Fibroblast of peridontal ligament (primary cell): ENCODE results near the gene PROK1.
"Not testable (repeated sequence)": the region's sequence is repeated elsewhere in the genome, so short reads cannot be mapped to it uniquely, and the experiment has no call there.

ENCODE experiments used
- DNase-seq: peaks from one replicate; pipeline ENCODE4 v3.0.0-alpha.2; 2010; ENCODE audit errors: extremely low read depth

Gene PROK1

DNA sequence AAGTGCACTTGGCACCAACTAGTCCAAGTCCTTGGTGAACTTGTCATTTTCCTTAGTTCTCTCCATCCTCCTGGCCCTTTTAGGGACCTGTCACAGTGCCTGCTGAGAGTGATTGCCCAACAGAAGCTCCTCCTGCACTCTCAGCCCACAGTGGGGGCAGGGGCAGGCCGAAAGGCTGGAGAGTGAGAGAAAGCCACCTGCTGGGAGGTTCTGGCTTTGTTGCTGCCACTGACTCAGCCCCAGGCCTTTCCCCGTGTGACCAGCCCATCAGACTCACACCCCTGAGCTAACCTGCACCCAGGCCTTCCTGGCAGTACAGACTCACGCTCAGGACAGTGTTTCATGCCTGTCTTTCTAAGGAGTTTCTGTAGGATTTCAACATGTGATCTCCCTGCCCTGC, 17.1 kb upstream of the PROK1 start:
- DNase-seq: peak; percentile 4

DNA sequence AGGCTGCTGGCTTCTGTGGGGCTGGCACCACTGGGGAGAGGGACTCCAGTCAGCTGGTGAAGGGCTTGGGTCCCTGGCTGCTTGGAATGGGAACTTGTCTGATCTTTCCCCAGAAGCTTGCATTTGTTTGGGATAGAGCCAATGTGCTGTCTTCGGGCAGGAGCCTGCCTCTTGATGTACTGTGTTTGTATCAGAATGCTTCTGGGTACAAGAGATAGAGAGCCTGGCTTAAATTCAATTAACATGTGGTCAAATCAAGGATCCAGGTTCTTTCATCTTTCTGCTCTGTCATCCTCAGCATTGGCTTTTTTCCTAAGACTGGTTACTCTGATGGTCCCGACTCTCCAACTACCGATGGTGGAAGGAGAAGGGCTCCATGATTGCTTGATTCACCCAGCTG, 16.0 kb upstream of the PROK1 start:
- DNase-seq: no peak

DNA sequence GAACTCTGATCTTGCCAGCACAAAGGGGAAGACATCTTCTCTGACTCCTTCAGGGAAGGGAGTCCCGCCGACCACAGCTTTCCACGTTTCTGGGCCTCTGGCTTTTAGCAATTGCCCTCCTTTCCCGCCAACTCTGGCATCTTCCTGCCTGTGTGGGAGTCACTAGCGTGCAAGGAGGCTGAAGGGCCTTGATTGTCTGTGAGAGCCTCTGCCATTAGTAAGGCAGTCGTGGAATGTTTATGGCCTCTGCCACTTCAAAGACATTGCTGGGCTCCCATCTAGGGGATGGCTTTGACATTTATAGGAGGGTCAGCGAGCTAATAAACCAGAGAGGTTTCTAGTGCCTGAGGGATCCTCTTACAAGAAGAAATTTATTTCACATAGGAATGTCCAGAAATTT, 14.3 kb upstream of the PROK1 start:
- DNase-seq: no peak

DNA sequence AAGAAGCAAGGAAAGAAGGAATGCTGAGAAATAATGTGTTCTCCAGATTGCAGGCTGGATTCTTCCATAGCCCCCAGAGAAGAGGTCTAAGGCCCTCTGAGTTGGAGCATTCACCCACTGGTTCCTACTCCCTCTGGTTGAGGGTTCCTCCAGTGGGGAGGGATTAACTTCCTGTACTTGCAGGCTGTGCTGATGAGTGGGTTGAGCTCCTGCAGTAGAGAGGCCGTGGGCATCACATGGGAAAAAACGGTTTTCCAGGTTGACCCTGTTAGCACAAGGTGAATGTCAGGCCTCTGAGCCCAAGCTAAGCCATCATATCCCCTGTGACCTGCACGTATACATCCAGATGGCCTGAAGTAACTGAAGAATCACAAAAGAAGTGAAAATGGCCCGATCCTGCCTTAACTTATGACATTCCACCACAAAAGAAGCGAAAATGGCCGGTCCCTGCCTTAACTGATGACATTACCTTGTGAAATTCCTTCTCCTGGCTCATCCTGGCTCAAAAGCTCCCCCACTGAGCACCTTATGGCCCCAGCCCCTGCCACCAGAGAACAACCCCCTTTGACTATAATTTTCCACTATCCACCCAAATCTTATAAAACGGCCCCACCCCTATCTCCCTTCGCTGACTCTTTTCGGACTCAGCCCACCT, 13.2 kb upstream of the PROK1 start:
- DNase-seq: not testable (repeated sequence)

DNA sequence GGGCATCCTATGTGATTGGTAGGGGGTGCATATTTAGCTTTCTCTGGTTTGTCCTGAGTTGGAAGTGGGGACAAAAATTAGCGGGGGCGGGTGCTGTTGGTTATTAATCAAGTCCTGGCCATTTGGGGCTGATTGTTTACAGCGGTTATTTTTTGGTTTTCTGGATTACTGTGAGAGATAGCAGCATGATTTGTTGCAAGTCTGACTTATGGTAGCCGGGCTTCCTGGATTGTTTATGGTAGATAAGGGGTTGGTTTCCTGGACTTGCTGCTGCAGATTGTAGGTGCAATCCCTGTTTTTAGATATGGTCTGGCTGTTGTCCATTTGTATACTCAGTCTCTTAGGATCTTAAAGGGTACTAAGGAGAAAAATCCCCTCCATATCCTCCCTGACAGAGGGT, 12.1 kb upstream of the PROK1 start:
- no peak for DNase-seq

DNA sequence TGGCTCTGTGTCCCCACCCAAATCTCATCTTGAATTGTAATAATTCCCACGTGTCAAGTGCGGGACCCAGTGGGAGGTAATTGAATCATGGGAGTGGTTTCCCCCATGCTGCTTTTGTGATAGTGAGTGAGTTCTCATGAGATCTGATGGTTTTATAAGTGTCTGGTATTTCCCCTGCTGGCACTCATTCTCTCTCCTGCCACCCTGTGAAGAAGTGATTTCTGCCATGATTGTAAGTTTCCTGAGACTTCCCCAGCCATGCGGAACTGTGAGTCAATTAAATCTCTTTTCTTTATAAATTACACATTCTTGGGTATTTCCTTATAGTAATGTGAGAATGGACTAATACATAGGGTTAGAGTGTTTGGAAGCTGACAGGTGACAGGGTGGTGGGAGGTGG, 11.1 kb upstream of the PROK1 start:
- not testable (repeated sequence) for DNase-seq

DNA sequence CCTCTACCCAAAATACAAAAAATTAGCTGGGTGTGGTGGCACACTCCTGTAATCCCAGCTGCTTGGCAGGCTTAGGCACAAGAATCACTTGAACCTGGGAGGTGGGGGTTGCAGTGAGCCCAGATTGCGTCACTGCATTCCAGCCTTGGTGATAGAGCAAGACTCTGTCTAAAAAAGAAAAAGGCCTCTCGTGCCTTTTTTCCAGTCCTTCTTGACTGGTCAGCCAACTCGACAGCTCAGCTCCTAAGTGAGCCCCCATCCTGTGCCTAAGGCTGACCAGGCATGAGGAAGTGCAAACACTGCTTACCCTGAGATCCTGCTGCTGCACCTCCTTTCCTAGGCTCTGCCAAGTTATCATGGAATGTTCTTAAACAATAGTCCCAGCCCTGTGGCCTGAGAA, 10.1 kb upstream of the PROK1 start:
- DNase-seq: peak; percentile 34

DNA sequence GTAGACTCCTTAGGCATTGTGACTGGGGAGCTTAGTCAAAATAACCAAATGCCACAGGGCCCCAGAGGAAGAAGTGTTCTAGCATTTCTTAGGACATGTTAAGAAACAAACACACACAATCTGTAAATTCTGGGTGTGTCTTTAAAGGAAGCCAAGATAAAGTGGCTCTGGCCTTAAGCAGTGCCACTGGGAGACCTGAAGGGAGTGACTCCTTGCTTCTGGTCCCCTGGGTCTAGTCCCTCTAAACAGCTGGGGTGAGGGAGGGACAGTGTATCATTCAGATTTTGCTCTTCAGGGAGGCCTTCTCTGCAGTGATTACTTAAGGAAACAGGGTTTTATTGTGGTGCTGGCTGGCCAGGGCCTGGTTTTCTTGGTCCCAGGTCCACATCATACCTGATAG, 9.1 kb upstream of the PROK1 start:
- no peak for DNase-seq

DNA sequence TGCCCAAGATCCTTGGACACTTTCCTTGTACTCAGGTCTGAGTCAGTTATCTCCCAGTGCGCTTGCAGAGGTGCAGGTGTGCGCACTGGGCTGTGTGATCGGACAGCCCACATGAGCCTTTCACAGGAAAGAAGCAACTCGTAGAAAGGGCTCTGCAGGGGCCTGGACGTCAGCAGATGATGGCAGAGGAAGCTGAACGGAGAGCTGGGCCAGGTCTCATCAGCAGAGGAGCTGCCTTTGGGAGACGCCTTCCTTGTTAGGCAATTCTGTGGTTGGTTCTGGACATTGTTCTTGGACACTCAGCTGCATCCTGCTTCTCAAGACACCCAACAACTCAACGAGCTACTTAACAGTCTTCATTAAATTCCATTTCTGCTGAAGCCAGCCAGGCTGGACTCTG, 7.5 kb upstream of the PROK1 start:
- DNase-seq: no peak

DNA sequence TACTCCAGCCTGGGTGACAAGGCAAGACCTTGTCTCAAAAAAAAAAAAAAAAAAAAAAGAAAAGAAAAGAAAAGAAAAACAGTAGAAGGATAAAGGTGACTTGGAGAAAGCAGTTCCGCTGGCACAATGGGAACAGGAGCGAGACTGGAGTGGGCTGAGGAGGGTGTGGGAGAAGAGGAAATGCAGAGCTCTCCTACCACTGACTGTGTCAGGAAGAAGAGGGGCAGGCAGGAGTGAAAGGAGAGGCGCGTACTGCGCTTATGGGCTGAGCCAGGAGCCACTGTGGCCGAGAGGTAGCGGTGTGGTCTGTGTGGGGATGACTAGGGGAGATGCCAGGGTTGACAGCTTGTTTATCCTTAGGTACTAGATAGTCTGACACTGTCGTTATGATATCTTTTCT, 6.4 kb upstream of the PROK1 start:
- no peak for DNase-seq

DNA sequence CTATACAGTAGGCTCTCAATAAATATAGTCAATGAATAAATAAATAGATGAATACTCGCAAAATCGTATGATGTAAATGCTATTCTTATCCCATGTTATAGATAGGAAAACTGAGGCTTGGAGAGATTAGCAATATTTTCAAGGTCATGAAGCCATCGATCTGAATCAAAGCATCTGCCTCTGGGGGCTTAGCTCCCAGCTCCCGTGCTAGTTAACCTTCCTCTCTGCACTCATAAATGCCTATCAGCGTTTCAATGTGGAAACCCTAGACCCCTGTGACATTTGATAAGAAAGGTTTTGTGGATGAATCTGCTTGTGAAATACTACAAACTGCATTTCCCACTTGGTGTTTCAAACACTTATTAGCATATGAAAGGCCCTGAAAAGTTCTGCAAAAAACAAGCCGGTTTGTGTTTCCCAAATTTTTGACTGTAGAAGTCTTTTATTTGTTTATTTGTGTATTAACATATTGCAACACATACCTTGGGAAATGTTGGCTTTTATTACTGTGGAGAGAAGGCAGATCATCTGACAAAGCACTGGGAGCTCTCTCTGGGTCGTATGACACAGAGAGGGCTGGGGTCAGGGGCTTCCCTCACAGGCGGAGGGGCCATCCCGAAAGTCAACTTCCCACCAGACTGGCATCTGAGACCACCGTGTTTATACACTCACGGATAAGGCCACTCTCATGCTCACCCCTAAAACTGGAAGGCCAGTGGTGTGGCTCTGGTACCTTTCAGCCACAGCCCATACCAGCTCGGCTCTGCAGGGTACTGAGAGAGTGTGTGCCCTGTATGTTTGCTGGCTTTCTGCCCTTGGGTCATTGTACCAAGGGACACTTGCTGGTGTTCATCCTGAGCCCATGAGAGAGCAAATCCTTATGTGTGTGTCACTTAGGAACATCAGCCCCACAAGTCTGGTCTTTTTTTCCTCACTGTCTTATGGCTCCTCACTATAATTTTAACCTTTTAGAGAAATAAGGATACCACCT, 993 bp upstream of the PROK1 start:
- no peak for DNase-seq

DNA sequence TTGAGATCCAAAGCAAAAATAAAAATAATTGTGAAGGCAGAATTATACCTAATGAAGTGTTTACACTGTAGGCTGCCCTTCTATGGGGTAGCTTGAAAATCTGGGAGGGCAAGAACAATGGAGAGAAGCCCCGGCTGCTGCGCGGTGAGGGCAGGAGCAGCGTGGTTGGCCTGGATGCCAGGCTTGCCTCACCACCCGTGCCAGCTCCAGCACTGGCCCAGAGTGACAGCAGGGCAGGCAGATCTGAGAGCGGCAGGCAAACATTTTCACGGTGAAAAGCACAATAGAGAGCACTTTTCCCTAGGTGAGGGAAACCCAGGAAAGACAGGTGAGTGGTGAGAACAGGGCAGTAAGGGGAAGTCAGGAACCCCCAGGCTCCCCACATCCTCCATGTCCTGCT, 1.4 kb downstream of the PROK1 start:
- DNase-seq: no peak

DNA sequence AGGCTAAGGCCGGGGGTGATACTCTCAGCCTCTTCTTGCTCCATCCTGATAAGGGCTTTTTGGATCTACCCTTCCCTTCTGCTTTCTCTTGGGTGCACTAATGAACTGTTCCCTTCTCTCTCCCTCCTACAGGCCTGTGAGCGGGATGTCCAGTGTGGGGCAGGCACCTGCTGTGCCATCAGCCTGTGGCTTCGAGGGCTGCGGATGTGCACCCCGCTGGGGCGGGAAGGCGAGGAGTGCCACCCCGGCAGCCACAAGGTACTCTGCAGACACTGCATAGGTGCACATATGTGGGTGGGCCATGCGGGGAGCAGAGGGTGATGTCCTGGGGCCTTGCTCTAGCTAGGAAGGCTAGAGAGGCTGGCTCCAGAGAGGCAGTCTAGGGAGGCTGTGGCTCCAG, 2.9 kb downstream of the PROK1 start:
- DNase-seq: no peak

DNA sequence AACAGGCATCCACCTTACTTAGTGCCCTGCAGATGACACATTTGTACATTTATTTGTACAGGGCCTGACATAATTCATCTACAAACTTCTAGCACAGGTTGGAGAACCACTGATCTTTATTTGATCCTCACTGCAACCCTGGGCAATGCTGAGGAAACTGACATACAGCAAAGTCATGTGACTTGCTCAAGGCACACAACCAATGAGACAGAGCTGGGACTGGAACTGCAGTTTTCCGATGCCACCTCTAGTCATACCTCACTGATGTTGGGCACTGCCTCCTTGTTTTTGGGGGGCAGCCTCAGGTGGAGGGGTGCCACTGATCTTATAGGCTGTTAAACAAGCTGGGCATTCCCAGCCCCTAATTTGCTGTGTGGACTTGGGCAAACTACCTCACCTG, 3.4 kb downstream of the PROK1 start:
- no peak for DNase-seq

DNA sequence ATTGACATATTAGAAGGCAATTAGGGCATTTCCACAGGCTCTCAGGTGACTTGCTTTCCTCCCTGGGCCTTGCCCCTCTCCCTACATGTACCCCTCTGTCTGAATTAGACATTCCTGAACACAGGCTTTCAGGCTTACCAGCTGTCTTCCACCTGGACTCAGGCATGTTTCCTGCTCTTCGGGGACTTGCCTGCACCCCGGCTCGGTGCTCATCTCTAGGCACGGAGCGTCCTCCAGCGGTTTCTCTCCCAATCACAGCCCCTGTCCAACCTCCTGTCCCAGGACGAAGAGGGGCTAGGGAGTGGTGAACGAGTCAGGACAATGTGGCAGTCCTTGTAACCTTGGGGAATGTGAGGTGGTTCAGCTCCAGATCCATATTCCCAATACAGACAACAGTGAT, 4.2 kb downstream of the PROK1 start:
- no peak for DNase-seq

DNA sequence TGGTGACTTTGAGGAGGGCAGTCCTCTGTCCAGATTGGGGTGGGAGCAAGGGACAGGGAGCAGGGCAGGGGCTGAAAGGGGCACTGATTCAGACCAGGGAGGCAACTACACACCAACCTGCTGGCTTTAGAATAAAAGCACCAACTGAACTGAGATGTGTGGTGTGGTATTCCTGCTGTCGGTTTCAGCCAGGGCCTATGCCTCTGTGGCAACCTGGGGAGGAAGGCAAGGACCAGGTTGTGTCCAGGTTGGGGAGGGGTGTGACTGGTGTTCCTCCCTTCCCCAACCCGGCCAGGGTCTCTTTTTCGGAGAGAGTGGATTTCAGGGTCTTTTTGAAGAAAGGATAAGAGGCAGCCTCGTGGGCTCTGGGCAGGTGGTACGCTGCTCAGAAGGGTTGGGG, 6.3 kb downstream of the PROK1 start:
- DNase-seq: no peak

DNA sequence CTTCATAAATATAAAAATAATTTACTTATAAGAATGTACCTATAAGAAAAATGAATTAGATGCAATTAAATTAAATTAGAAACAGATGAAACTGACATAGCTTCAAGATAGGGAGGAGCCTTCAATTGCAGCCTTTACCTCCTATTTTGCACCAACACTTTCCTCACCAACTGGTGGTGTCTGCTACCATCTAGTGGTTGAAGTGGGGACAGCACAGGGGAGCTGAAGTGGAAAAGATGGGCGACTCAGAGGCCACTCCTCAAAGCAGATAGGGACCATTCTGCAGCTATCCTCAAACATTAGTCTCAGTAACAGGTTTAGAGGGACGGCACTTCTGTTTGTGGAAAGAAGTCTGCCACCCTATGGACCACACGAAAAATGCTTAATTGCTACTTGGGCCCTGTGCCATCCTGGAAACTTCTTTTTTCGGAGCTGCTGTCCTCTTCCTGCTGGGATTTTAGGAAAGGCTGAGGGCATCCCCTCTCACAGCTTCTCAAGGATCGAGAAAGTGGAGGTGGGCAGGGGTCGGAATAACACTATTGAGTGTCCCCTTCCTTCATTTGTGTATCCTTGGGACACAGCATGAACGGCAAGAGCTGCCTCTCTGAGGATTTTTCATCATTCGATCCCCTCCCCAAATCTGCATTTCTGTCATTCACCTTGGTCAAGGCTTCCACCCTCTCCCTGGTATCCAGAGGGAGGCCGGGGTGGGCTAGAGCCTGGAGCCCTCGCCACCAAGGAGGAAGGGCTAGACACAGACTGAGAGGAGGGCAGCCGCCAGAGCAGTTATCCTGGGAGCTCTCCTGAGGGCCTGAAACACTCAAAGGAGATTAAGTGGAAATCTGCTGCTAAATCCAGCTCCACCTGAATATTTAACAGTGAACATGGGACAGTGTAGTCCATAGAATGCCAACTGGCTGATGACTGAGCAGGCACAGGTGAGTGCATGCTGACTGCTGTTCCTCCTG, 9.6 kb downstream of the PROK1 start:
- peak; percentile 89 for DNase-seq

DNA sequence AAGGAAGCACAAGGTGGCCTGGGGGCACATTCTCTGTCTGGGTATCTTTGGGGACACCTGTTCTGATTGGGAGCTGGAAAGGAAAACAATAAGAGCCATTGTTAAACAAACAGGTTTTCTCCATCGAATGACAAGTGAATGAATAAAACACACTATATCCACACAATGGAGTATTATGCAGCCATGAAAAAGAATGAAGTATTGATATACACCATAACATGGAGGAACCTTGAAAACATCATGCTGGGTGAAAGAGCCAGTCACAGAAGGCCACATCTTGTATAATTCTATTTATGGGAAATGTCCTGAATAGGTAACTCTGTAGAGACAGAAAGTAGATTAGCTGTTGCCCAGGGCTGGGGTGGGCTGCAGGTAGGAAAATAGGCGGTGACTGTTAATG, 11.1 kb downstream of the PROK1 start:
- DNase-seq: no peak

DNA sequence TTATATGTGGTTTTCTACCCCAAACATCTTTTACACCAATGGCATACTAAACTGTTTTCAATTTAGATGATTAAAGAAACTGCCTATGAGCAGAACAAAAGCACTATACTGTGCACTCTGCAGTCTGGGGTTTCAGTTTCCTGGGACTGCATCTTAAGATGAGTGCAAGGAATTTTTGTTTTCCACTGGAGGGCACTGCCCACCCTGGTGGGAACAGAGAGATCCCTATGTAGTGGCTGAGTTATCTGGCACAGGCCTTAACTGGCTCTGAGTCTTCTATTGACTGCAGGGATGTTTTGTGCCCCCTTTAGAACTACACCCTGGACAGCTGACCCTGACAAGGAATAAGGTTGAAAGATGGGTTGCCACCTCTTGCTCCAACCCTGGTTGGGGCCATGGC, 12.0 kb downstream of the PROK1 start:
- DNase-seq: peak; percentile 21

DNA sequence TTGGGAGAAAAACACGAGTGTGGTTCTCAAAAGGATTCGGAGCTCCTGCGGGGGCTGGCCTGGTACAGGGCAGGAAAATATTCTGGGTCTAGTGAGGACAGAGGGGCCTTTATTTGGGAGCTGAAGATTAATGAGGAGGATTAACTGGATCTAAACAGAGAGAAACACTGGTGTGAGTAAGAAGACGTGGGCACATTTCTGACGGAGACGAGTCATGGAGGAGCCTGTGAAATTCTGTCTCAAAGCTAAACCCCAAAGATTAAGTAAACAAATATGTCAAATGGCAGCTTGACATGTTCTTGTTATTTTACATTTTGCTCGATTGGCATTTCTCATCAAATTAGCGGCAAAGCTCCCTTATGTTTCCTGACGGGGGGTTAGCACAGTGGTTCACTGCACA, 12.8 kb downstream of the PROK1 start:
- no peak for DNase-seq

DNA sequence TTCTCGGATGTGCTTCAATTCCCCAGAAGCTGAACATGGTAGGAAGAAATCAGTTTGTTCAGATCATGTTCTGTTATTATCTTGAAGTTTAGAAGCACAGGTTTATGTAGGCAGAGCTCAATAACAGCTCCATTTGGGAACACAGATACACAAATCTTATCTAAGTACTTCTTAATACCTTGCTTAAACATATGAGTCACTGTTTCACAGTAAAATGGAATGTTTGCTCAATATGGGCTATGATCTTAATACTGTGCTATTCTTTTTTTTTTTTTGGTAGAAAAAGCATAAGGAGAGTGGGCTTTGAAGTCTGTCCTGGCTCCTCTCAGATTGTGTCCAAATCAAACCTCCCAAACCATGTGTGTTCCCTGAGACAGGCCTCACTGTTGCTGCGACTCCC, 13.4 kb downstream of the PROK1 start:
- DNase-seq: peak; percentile 43
